ENCODE results near the gene EML6.

Gene EML6

DNA sequence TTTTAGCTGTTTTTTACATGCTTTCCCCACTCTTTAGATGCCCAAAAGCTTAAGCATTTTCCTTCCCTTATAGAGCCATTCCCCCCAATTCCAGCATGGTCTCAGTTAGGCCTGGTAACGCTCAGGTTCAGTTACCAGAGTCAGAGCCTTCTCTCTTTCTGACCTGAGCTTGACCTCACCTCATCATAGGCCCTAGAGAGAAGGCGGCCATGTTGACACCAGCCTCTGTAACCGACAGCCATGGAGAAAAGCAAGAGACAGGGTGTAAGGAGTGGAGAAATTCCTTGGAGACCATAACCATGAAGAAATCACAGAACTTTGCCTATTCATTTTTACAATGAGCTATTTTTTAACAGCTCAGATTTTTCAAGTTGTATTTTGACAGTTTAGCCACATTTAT is 227.3 kb downstream of the EML6 start:
- no peak for DNase-seq

DNA sequence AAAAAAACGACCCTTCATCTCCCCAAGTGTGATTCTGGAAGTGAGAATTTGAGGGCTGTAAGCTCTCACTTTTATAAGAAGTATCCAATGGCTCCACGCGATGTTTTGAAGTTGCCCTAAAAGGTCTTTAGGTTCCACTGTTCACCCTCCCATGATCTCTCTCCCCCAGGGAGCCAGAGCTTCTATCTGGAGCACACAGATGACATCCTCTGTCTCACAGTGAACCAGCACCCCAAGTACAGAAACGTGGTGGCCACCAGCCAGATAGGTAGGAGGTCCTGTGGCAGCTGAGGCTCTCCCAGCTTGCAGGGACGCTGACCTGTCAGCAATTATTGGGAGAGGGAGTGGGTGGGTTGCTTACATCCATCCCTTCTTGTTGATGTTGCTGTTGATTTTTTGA is 229.0 kb downstream of the EML6 start:
- DNase-seq = no peak

DNA sequence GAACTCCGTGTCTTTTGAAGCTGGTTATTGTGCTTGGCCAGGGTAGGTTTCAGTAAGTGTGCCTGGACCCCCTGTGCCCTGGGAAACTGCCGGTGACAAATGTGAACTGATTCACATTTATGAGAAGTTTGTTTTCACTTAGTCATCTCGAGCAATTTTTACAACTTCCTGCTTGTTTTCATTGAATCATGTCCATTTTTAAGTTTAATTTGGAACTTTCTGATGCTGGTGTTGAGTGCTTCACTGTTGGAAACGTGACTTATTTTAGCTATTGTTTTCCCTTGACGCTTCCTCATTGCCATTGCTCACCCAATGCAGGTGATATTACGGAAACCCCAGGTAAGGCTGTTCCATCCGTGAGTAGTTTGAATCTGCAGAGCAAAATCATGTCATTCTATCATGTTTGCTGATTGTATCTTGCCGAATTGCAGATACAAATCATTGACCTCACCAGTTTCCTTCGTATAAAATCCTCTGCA is 229.6 kb downstream of the EML6 start:
- no peak for DNase-seq

DNA sequence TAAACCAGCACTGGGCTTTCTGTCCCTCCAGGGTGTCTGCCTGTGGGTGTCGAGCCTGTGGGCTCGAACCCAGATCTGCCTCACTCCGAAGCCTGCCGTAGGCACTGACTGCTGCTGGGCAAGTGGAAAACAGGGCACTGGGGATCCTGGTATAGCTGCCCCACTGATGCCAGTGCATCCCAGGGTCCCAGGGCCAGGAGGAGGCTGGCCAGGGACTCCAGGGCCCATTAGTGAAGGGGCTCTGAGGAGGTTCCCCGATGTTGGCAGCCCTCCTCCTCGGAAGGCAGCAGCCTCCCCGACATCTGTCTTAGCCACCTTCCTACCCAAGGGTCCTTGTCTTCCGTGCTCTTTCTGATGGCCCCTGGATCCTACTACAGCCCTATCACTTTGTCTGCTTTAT is 230.7 kb downstream of the EML6 start:
- no peak for DNase-seq

GRCh38 chr2:54954705-54955357 is 231.4 kb downstream of the EML6 start:
- DNase-seq = no peak

- peak; percentile 20 to 22 for DNase-seq
Measured at GRCh38 chr2:54955358-54956110, 232.1 kb downstream of the EML6 start.

DNA sequence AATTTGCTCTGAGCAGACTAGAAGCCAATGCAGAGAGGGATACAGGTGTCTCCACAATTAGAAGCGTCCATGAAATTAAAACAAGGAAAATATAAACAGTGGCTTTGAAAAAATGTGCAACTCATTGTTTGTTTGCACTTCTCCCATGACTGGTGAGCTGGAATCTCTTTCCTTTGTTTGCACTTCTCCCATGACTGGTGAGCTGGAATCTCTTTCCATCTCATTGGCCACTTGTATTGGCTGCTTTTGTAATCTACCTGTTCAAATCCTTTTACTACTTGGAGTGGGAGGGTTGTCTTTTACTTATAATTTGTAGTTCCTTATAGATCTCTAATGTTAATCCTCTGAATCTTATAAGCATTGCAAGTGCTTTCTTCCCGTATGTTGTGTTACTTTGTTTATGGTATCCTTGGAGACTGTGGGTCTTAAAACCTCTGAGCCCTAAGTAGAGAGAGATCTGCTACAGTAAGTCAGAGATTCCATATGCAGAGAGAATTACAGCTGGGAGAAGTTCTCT is 232.7 kb downstream of the EML6 start:
- no peak for DNase-seq

DNA sequence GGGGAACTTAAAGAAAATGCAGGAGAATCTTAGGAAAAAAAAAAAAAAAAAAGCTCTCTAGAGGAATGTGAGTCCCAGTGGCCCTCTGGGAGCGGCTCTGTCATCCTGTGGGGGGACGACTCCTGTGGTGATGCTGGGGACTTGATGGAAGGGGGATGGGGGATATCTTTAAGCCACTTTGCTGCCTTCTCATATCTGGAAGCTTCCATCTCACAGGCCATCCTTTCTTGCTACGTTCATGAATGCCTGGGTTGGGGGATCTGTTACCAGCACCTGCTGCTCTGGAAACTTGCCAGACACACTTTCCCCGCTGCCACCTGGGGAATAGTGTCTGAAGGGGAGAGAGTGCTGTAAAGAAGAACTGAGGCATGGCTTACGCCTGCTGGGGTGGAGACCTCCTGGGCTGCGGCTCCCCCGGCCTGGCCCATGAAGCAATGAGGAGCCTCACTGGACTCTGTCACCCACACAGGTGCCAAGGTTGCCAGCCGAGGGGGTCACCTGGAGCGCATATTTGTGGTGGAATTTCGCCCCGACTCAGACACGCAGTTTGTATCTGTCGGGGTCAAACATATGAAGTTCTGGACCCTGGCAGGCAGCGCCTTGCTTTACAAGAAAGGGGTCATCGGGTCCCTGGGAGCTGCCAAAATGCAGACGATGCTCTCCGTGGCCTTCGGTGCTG is 234.0 kb downstream of the EML6 start:
- DNase-seq = no peak

DNA sequence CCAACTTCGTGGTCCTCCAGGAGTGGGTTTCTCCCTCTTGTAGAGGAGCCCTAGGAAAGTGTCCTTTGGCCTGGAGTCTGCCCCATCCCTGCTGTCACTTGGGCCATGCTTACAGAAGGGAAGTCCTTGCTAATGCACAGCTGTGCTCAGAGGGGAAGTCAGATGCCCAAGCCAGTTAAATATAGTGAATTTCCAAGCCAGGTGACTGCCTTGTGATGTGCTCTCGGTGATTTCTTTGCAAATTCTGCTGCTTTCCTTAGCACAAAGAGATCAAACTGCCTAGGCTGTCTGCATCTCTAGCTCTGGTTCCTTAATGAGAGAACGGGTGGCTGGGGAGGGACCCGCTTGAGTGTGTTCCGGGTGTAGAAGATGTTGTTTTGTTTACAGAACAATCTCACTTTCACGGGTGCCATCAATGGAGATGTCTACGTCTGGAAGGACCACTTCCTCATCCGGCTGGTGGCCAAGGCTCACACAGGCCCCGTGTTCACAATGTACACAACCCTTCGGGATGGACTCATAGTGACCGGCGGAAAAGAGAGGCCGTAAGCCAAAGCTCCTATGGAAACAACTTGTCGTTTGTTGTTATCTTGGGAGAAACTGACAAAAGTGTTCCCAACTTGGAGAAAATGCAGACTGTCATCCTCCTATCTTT is 235.4 kb downstream of the EML6 start:
- peak; percentile 29 to 79 for DNase-seq

- no peak for DNase-seq
Measured at GRCh38 chr2:54960164-54960563, 236.7 kb downstream of the EML6 start.

- DNase-seq = no peak
Measured at GRCh38 chr2:54962511-54962910, 239.0 kb downstream of the EML6 start.

GRCh38 chr2:54962935-54963440 is 239.5 kb downstream of the EML6 start:
- no peak for DNase-seq

GRCh38 chr2:54963476-54963875 is 240.0 kb downstream of the EML6 start:
- no peak for DNase-seq

- DNase-seq = no peak
Measured at GRCh38 chr2:54964271-54964670, 240.8 kb downstream of the EML6 start.

DNA sequence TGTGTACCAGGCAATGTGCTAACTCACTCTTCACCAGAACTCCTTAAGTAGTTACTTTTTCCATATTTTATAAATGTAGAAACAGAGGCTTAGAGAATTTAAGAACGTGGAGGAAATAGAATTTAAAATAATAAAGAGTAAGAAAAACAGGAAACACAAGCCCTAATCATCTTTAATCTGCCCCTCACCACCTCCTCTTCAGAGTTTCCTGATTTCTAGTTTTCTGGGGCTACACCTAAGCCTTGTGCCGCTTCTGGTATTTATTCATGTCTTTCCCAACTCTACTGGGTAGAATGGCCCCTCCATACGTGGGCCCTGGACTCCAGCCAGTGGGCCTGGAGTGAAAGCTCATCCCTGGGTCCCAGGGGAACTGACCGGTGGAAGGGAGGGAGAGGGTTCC is 241.4 kb downstream of the EML6 start:
- no peak for DNase-seq

DNA sequence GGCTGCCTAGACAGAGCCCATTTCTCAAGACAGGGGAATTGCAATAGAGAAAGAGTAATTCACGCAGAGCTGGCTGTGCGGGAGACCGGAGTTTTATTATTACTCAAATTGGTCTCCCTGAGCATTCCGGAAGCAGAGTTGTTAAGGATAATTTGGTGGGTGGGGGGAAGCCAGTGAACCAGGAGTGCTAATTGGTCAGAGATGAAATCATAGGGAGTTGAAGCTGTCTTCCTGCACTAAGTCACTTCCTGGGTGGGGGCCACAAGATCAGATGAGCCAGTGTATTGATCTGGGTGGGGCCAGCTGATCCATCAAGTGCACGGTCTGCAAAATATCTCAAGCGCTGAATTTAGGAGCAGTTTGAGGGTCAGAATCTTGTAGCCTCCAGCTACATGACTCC is 242.0 kb downstream of the EML6 start:
- DNase-seq = no peak

DNA sequence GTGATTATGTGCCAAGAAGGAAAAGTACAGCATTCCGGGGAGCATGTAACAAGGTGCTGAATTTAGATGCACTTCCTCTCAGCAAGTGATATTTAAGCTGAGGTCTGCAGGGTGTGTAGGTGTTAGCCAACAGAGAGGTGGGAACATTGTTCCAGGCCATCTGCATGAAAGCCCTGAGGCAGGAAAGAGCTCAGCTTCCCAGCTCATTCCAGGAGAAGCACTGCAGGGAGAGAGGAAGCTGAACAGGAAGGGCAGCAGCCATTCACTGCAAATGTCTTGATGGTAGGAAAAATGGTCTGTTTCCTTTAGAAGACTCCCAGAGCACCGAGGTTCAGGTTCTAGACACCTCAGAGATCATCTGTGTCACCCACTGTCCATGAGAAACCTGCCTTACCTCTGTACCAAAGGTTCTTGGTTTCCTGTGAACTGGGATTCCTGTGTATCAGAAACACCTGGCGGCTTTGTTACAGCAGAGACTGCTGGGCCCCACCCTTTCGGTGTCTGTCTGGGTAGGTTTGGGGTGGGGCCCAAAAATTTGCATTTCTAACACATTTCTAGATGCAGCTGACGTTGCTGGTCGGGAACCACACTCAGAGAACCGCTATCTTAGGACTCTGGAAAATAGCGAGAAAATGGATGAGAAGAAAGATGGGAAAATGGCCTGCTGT is 242.8 kb downstream of the EML6 start:
- DNase-seq = no peak

GRCh38 chr2:54966837-54967236 is 243.4 kb downstream of the EML6 start:
- DNase-seq = no peak

- DNase-seq = no peak
Measured at GRCh38 chr2:54967269-54967668, 243.8 kb downstream of the EML6 start.

DNA sequence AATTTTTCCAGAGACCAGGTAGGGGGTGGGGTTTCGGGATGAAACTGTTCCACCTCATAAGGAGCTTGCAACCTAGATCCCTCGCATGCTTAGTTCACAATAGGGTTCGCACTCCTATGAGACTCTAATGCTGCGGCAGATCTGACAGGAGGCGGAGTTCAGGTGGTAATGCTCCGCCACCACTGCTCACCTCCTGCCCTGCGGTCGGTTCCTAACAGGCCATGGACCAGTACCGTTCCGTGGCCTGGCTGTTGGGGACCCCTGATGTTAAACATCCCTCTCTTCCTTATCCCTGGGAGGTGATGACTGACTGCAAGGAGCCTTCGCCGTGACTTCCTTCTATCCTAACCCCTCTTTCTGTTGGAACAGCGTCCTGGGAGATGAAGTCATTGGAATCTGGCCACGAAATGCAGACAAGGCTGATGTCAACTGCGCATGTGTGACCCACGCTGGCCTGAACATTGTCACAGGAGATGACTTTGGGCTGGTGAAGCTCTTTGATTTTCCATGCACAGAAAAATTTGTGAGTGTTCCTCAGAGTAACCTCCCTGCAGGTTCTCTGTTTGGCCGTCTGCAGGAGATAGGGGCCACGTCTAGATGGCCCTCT is 244.4 kb downstream of the EML6 start:
- DNase-seq = no peak

DNA sequence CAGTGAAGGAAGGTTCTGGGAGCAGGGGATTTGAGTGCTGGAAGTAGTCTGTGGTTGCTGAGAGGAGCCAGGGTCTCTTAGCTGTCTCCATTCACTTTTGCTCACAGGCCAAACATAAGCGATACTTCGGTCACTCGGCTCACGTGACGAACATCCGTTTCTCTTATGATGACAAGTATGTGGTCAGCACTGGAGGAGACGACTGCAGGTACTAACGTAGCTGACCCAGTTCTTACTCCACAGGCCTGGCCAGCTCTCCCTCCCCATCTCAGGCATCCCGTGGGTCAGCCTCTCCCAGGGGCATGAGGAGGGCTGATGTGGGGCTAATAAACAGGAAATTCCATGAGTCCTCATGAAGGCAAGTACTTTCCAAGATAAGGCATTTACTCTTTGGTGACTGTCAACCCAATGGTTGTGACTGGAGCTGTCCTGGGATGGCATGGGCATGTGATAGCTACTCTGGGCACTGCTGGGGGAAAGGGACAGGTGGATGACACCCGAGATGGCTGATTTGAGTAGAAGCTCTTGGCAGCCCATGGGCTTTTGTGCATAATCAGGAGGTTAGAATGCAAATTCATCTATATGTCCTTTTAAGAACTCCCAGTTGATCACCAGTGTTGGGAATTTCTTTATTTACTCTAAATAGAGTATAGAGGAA is 245.2 kb downstream of the EML6 start:
- no peak for DNase-seq

Measured in inflammatory macrophage (primary cell).